HCT116 (cell line): ENCODE results near the gene POGLUT3. TPM values are rescaled to one million over a fixed set of nuclear protein-coding genes. Genes with fewer than 3 reads are reported as not detected.

Source experiments
- ATAC-seq: fragments of 200-7000 bp; cut with Tn5 transposase; 2 replicates; pipeline ENCODE4 v1.9.1; 2020; ENCODE audit warnings: mild to moderate bottlenecking, moderate library complexity
- BruUV-seq: library from RNA; stranded (reverse); fragments of 400-500 nt; replicated peaks from 2 replicates; lab custom pipeline; 2021; lab: Mats Ljungman, UMichigan
- CTCF ChIA-PET: fragments of 300-600 bp; sonication (Branson Sonifier 250); formaldehyde crosslinking; loops from one replicate; lab custom pipeline; 2021; ENCODE audit warnings: antibody characterized with exemption; lab: Charles Lee
- POLR2A ChIA-PET: fragments of 300-600, 350-600 bp; sonication (Branson Sonifier 250); formaldehyde crosslinking; loops from one replicate; lab custom pipeline; 2021; ENCODE audit warnings: antibody characterized with exemption; lab: Charles Lee
- RAD21 ChIA-PET, 2 experiments: fragments of 300-600 bp; sonication (Branson Sonifier 250); formaldehyde crosslinking; loops; one replicate each; lab custom pipeline; 2023; ENCODE audit warnings: low total read pairs in 2 of 2; ENCODE audit not compliant: uncharacterized antibody in 2 of 2, unreplicated experiment in 2 of 2, low non-redundant PET in 1 of 2; lab: Charles Lee
- DNase-seq: peaks from one replicate; pipeline ENCODE4 v3.0.0-alpha.2; 2010; ENCODE audit warnings: low read depth, low spot score
- H2AFZ ChIP-seq: fragments of 200-600 bp; shearing (Covaris generic), sonication (generic); 2 replicates; pipeline ENCODE4 v1.6.1; 2017; ENCODE audit warnings: low read depth, mixed run types, mixed read lengths, antibody characterized with exemption, low read length; ENCODE audit not compliant: poor library complexity, severe bottlenecking
- H3K27ac ChIP-seq: 2 replicates; pipeline ENCODE4 v1.5.1; 2012; ENCODE audit warnings: low read depth, low read length
- H3K27me3 ChIP-seq: fragments of 200-600 bp; sonication (generic); 2 replicates; pipeline ENCODE4 v1.6.1; 2016; ENCODE audit warnings: mixed run types, low read length, mixed read lengths; ENCODE audit not compliant: insufficient read depth
- H3K36me3 ChIP-seq, 2 experiments: fragments of 200-500 bp in 1 of 2; fragments of 200-600 bp in 1 of 2; sonication (Bioruptor generic) in 1 of 2; sonication (generic) in 1 of 2; 2 replicates each; pipeline versions ENCODE4 v1.5.1 to v1.6.1; 2014 to 2016; ENCODE audit warnings: low read length in 2 of 2, inconsistent platforms in 1 of 2, mixed read lengths in 1 of 2, mixed run types in 1 of 2; ENCODE audit not compliant: insufficient read depth in 2 of 2, control insufficient read depth in 1 of 2
- H3K4me1 ChIP-seq, 2 experiments: fragments of 200-600 bp in 1 of 2; sonication (generic) in 1 of 2; 2 replicates each; pipeline versions ENCODE4 v1.5.1 to v1.6.1; 2012 to 2017; ENCODE audit warnings: low read length in 2 of 2, inconsistent platforms in 1 of 2, mild to moderate bottlenecking in 1 of 2, mixed read lengths in 1 of 2, mixed run types in 1 of 2, moderate library complexity in 1 of 2; ENCODE audit not compliant: insufficient read depth in 2 of 2, control insufficient read depth in 1 of 2
- H3K4me2 ChIP-seq: fragments of 200-600 bp; sonication (generic); 2 replicates; pipeline ENCODE4 v1.6.1; 2017; ENCODE audit warnings: mixed run types, low read length, mixed read lengths
- H3K4me3 ChIP-seq, 2 experiments: fragments of 200-600 bp in 1 of 2; sonication (generic) in 1 of 2; replicated peaks in 1 of 2; 2 replicates each; pipeline ENCODE4 v1.5.1; 2011 to 2016; ENCODE audit warnings: low read length in 2 of 2, control low read depth in 1 of 2, low read depth in 1 of 2, mild to moderate bottlenecking in 1 of 2, mixed read lengths in 1 of 2, mixed run types in 1 of 2
- H3K79me2 ChIP-seq: fragments of 200-600 bp; sonication (generic); 2 replicates; pipeline ENCODE4 v1.6.1; 2017; ENCODE audit warnings: mild to moderate bottlenecking, mixed run types, low read length, moderate library complexity, mixed read lengths; ENCODE audit not compliant: insufficient read depth
- H3K9ac ChIP-seq: fragments of 200-600 bp; sonication (generic); 2 replicates; pipeline ENCODE4 v1.6.1; 2016; ENCODE audit warnings: low read length, mixed read lengths
- H3K9me2 ChIP-seq: fragments of 200-600 bp; sonication (generic), shearing (Covaris generic); 2 replicates; pipeline ENCODE4 v1.6.1; 2017; ENCODE audit warnings: mixed run types, mild to moderate bottlenecking, moderate library complexity; ENCODE audit not compliant: insufficient read depth
- H3K9me3 ChIP-seq, 2 experiments: fragments of 200-500 bp in 1 of 2; fragments of 200-600 bp in 1 of 2; sonication (Bioruptor generic) in 1 of 2; sonication (generic) in 1 of 2; 2 replicates each; pipeline ENCODE4 v1.6.1; 2014 to 2017; ENCODE audit warnings: low read length in 2 of 2, mixed read lengths in 2 of 2, inconsistent platforms in 1 of 2, low read depth in 1 of 2, mild to moderate bottlenecking in 1 of 2, mixed run types in 1 of 2, moderate library complexity in 1 of 2; ENCODE audit not compliant: control insufficient read depth in 1 of 2, insufficient read depth in 1 of 2
- H4K20me1 ChIP-seq: fragments of 200-600 bp; sonication (generic), shearing (Covaris generic); 2 replicates; pipeline ENCODE4 v1.6.1; 2017; ENCODE audit warnings: mixed run types, mild to moderate bottlenecking, moderate library complexity; ENCODE audit not compliant: insufficient read depth
- CBX3 ChIP-seq: IDR thresholded peaks from 2 replicates; pipeline ENCODE4 v1.6.1; 2012; ENCODE audit warnings: low read depth
- CEBPB ChIP-seq: IDR thresholded peaks from 2 replicates; pipeline ENCODE4 v1.6.1; 2012; ENCODE audit warnings: low read depth
- ELF1 ChIP-seq: IDR thresholded peaks from 2 replicates; pipeline ENCODE4 v1.6.1; 2012; ENCODE audit warnings: low read depth, borderline replicate concordance
- EZH2 ChIP-seq: fragments of 200-600 bp; sonication (generic); IDR thresholded peaks from 2 replicates; pipeline ENCODE4 v1.6.1; 2017; ENCODE audit warnings: antibody characterized with exemption, mixed run types
- EZH2phosphoT487 ChIP-seq: fragments of 200-600 bp; IDR thresholded peaks from 2 replicates; pipeline ENCODE4 v1.6.1; 2018; ENCODE audit warnings: antibody characterized with exemption, borderline replicate concordance
- FOSL1 ChIP-seq: IDR thresholded peaks from 2 replicates; pipeline ENCODE4 v1.6.1; 2012; ENCODE audit warnings: low read depth
- JUND ChIP-seq: IDR thresholded peaks from 2 replicates; pipeline ENCODE4 v1.6.1; 2012
- POLR2A ChIP-seq: IDR thresholded peaks from 2 replicates; pipeline ENCODE4 v1.7.0; 2011; ENCODE audit warnings: borderline replicate concordance; ENCODE audit not compliant: insufficient read depth, insufficient read length; ENCODE audit errors: extremely low read depth
- RAD21 ChIP-seq: IDR thresholded peaks from 2 replicates; pipeline ENCODE4 v1.6.1; 2012; ENCODE audit warnings: low read depth, mild to moderate bottlenecking
- SIN3A ChIP-seq: IDR thresholded peaks from 2 replicates; pipeline ENCODE4 v1.6.1; 2012; ENCODE audit warnings: low read depth
- SP1 ChIP-seq: IDR thresholded peaks from 2 replicates; pipeline ENCODE4 v1.6.1; 2012; ENCODE audit warnings: low read depth
- SRF ChIP-seq: IDR thresholded peaks from 2 replicates; pipeline ENCODE4 v1.6.1; 2012; ENCODE audit warnings: low read depth
- TCF7L2 ChIP-seq: IDR thresholded peaks from 2 replicates; pipeline ENCODE4 v1.7.0; 2011; ENCODE audit warnings: borderline replicate concordance, inconsistent platforms; ENCODE audit not compliant: insufficient read depth, insufficient read length; ENCODE audit errors: extremely low read depth
- YY1 ChIP-seq: IDR thresholded peaks from 2 replicates; pipeline ENCODE4 v1.6.1; 2011; ENCODE audit warnings: low read length, low read depth, moderate library complexity, mild to moderate bottlenecking; ENCODE audit not compliant: insufficient replicate concordance; ENCODE audit errors: extremely low read depth
- ZFX ChIP-seq: fragments of 450-650 bp; IDR thresholded peaks from 2 replicates; pipeline ENCODE4 v1.6.1; 2017
- ZNF274 ChIP-seq: fragments of 200-500 bp; sonication (Bioruptor generic); IDR thresholded peaks from 2 replicates; pipeline ENCODE4 v1.6.1; 2014; ENCODE audit warnings: mild to moderate bottlenecking, low read depth, low read length, inconsistent platforms
- intact Hi-C: fragments of 100-400 bp; cut with micrococcal nuclease; formaldehyde crosslinking; loops from 2 replicates; pipeline ENCODE4 v1.10.0; 2022
- total RNA-seq: library from RNA; stranded (reverse); gene quantifications from one replicate; pipeline ENCODE4 v1.2.1, GENCODE V29; 2021; ENCODE audit not compliant: unreplicated experiment
- TF ChIP-seq, protein P1 (sequence below): IDR thresholded peaks from 2 replicates; pipeline ENCODE4 v1.6.1; 2011; ENCODE audit warnings: mild to moderate bottlenecking, low read length, moderate library complexity; ENCODE audit not compliant: insufficient replicate concordance; ENCODE audit errors: extremely low read depth
- TF ChIP-seq, protein P2 (sequence below): IDR thresholded peaks from 2 replicates; pipeline ENCODE4 v1.6.1; 2012; ENCODE audit warnings: low read depth
- TF ChIP-seq, protein P3 (sequence below): IDR thresholded peaks from 2 replicates; pipeline ENCODE4 v1.6.1; 2012
- TF ChIP-seq, protein P4 (sequence below), 3 experiments: fragments of 200-600 bp in 1 of 3; sonication (generic) in 1 of 3; IDR thresholded peaks in 2 of 3; conservative IDR thresholded peaks in 1 of 3; 2 replicates each; pipeline ENCODE4 v1.5.1; 2012 to 2017; ENCODE audit warnings: low read depth in 2 of 3, low read length in 2 of 3, antibody characterized with exemption in 1 of 3, borderline replicate concordance in 1 of 3, control low read depth in 1 of 3, mild to moderate bottlenecking in 1 of 3, mixed read lengths in 1 of 3, mixed run types in 1 of 3, moderate library complexity in 1 of 3; ENCODE audit not compliant: insufficient read depth in 1 of 3

POGLUT3 gene
- total RNA-seq, 1 experiment from 2014 or later: 22.0 TPM

DNA sequence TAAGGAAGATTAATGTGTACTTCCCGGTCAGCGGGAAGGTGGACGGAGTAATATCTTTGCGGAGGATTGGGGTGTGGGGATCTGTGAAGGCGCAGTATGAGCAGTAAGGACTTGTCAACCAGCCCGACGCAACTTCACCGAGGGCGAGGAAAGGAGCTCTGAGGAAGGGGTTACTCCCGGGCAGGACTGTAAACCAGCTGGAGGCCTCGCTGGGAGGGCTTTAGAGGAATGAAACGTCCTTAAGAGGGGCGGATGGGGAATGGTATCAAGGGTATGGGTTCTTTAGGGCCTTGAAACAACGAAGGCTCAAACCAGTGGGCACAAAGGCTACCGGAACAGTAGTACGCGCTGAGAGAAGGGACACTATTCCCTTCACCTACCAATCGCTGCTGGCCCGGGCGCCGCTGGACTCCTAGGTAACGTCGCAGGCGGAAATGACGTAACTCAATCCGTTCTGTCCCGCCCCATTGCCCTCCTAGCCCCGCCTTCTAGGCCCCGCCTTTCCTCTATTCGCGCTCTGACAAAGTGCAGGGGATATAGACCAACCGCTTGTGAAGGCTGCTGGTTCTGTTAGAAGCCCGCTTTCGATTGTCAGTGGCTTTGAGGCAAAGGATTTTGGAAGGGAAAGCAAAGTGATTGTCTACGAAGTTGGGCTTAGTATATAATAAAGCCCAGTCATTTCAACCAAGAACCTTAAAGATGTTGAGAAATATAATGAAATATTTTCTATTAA lies 30.9 kb downstream of the POGLUT3 start, which contains the start of gene C11orf65:
TSS of gene C11orf65 (minus strand) at position 439 of the 733 bp plus-strand sequence. CDS start 5,970 bp downstream, outside the sequence.
- ATAC-seq (peak; percentile 99), DNase-seq (peak; percentile 96)
- Histone ChIP-seq H3K27me3 (no peaks in the 10 kb centered on the region), H3K4me2 (peak within 1 kb of the TSS; percentile 85), H3K9me2 (no peaks in the 10 kb centered on the region), H4K20me1 (no peaks in the 10 kb centered on the region), H2AFZ (peak within 1 kb of the TSS; percentile 29), H3K9me3 (no peaks in the 10 kb centered on the region), H3K27ac (peak within 1 kb of the TSS; percentile 86), H3K4me1 (peaks cover 5 to 14% of the 10 kb centered on the region in 2 experiments; a peak in 3 of 4 replicates), H3K36me3 (no peaks in the 10 kb centered on the region), H3K9ac (peak within 1 kb of the TSS; percentile 87), H3K79me2 (no peaks in the 10 kb centered on the region), H3K4me3 (peak within 1 kb of the TSS; percentile 60 to 88)
- CTCF ChIA-PET: no interaction called here
- POLR2A ChIA-PET: no interaction called here
- intact Hi-C loops: loop anchor here (2.0 kb wide), 1 partner anchor 30 kb away; no protein-coding TSS in a partner anchor
- RAD21 ChIA-PET: no interaction called here
- BruUV-seq: no TSS peak
- TF ChIP-seq, protein P1, sequence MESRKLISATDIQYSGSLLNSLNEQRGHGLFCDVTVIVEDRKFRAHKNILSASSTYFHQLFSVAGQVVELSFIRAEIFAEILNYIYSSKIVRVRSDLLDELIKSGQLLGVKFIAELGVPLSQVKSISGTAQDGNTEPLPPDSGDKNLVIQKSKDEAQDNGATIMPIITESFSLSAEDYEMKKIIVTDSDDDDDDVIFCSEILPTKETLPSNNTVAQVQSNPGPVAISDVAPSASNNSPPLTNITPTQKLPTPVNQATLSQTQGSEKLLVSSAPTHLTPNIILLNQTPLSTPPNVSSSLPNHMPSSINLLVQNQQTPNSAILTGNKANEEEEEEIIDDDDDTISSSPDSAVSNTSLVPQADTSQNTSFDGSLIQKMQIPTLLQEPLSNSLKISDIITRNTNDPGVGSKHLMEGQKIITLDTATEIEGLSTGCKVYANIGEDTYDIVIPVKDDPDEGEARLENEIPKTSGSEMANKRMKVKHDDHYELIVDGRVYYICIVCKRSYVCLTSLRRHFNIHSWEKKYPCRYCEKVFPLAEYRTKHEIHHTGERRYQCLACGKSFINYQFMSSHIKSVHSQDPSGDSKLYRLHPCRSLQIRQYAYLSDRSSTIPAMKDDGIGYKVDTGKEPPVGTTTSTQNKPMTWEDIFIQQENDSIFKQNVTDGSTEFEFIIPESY: no peak
- TF ChIP-seq TCF7L2: no peak
- TF ChIP-seq SRF: peak; percentile 81; the same call in 1 of the 2 replicates
- TF ChIP-seq YY1: no peak
- TF ChIP-seq FOSL1: no peak
- TF ChIP-seq CEBPB: no peak
- peak; percentile 65; the same call in 1 of the 2 replicates for TF ChIP-seq ZFX
- TF ChIP-seq EZH2phosphoT487: no peak
- no peak for TF ChIP-seq RAD21
- TF ChIP-seq, protein P2, sequence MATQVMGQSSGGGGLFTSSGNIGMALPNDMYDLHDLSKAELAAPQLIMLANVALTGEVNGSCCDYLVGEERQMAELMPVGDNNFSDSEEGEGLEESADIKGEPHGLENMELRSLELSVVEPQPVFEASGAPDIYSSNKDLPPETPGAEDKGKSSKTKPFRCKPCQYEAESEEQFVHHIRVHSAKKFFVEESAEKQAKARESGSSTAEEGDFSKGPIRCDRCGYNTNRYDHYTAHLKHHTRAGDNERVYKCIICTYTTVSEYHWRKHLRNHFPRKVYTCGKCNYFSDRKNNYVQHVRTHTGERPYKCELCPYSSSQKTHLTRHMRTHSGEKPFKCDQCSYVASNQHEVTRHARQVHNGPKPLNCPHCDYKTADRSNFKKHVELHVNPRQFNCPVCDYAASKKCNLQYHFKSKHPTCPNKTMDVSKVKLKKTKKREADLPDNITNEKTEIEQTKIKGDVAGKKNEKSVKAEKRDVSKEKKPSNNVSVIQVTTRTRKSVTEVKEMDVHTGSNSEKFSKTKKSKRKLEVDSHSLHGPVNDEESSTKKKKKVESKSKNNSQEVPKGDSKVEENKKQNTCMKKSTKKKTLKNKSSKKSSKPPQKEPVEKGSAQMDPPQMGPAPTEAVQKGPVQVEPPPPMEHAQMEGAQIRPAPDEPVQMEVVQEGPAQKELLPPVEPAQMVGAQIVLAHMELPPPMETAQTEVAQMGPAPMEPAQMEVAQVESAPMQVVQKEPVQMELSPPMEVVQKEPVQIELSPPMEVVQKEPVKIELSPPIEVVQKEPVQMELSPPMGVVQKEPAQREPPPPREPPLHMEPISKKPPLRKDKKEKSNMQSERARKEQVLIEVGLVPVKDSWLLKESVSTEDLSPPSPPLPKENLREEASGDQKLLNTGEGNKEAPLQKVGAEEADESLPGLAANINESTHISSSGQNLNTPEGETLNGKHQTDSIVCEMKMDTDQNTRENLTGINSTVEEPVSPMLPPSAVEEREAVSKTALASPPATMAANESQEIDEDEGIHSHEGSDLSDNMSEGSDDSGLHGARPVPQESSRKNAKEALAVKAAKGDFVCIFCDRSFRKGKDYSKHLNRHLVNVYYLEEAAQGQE: no peak
- TF ChIP-seq, protein P3, sequence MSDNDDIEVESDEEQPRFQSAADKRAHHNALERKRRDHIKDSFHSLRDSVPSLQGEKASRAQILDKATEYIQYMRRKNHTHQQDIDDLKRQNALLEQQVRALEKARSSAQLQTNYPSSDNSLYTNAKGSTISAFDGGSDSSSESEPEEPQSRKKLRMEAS: no peak; the same call in 1 of the 2 replicates
- TF ChIP-seq CBX3: no peak; the same call in 1 of the 2 replicates
- TF ChIP-seq JUND: no peak
- TF ChIP-seq, protein P4, sequence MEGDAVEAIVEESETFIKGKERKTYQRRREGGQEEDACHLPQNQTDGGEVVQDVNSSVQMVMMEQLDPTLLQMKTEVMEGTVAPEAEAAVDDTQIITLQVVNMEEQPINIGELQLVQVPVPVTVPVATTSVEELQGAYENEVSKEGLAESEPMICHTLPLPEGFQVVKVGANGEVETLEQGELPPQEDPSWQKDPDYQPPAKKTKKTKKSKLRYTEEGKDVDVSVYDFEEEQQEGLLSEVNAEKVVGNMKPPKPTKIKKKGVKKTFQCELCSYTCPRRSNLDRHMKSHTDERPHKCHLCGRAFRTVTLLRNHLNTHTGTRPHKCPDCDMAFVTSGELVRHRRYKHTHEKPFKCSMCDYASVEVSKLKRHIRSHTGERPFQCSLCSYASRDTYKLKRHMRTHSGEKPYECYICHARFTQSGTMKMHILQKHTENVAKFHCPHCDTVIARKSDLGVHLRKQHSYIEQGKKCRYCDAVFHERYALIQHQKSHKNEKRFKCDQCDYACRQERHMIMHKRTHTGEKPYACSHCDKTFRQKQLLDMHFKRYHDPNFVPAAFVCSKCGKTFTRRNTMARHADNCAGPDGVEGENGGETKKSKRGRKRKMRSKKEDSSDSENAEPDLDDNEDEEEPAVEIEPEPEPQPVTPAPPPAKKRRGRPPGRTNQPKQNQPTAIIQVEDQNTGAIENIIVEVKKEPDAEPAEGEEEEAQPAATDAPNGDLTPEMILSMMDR (IDR thresholded peaks at IDR 0.05 in 2 of 3, conservative IDR thresholded peaks at IDR 0.05 in 1 of 3; ENCODE audit: borderline replicate concordance in 1 of 3, insufficient read depth in 1 of 3, low read depth in 2 of 3, low read length in 2 of 3): no peak
- no peak for TF ChIP-seq ELF1
- peak; percentile 73 for TF ChIP-seq SP1
- TF ChIP-seq EZH2: no peak
- no peak for TF ChIP-seq ZNF274
- peak; percentile 93 for TF ChIP-seq POLR2A
- TF ChIP-seq SIN3A: peak; percentile 82
